ENCODE data around the gene CAPN10.

GRCh38 chr2:240576036-240576435 lies 10.5 kb upstream of the CAPN10 start:
- TF ChIP-seq CTCF (IDR thresholded peaks at IDR 0.05) (no peak), POLR2A (IDR thresholded peaks at IDR 0.05) (no peak), EP300 (IDR thresholded peaks at IDR 0.05) (no peak)

Measured in ovary (tissue), 3 donors.